Aorta (tissue), 5 donors: ENCODE data around the gene PRR14L. TPM values are rescaled to one million over a fixed set of nuclear protein-coding genes. Genes with fewer than 3 reads are reported as not detected.
"Not testable (repeated sequence)": the region's sequence is repeated elsewhere in the genome, so short reads cannot be mapped to it uniquely, and the experiment has no call there.

Experiments
- ATAC-seq: fragments of 200-7000 bp; cut with Tn5 transposase; one replicate; pipeline ENCODE4 v1.9.1; 2022; ENCODE audit warnings: moderate library complexity; ENCODE audit not compliant: low FRiP score
- DNase-seq, 2 donors: peaks; one replicate each; pipeline ENCODE4 v3.0.0-alpha.2; 2020
- H3K27ac ChIP-seq, 2 donors: one replicate each; pipeline ENCODE4 v1.5.1; 2013; ENCODE audit warnings: low read length in 2 of 2, mild to moderate bottlenecking in 2 of 2, moderate library complexity in 2 of 2, control low read depth in 1 of 2, inconsistent platforms in 1 of 2, low read depth in 1 of 2
- H3K27me3 ChIP-seq, 2 donors: one replicate each; pipeline ENCODE4 v1.6.1; 2013; ENCODE audit warnings: control low read depth in 1 of 2, low read length in 1 of 2, mild to moderate bottlenecking in 1 of 2, moderate library complexity in 1 of 2; ENCODE audit not compliant: insufficient read depth in 2 of 2, control insufficient read depth in 1 of 2
- H3K36me3 ChIP-seq, 2 donors: one replicate each; pipeline ENCODE4 v1.6.1; 2013; ENCODE audit warnings: control low read depth in 1 of 2, low read length in 1 of 2, mild to moderate bottlenecking in 1 of 2; ENCODE audit not compliant: insufficient read depth in 2 of 2, control insufficient read depth in 1 of 2
- H3K4me1 ChIP-seq, 2 donors: one replicate each; pipeline ENCODE4 v1.6.1; 2013; ENCODE audit warnings: low read length in 2 of 2, control low read depth in 1 of 2, mild to moderate bottlenecking in 1 of 2, moderate library complexity in 1 of 2; ENCODE audit not compliant: insufficient read depth in 2 of 2, control insufficient read depth in 1 of 2
- H3K4me3 ChIP-seq, 2 donors: one replicate each; pipeline ENCODE4 v1.5.1; 2013; ENCODE audit warnings: low read length in 2 of 2, control low read depth in 1 of 2, mild to moderate bottlenecking in 1 of 2
- H3K9me3 ChIP-seq: one replicate; pipeline ENCODE4 v1.6.1; 2013; ENCODE audit warnings: mild to moderate bottlenecking, low read length; ENCODE audit not compliant: control insufficient read depth
- WGBS, 2 donors: extraction: QIAGEN DNeasy Blood & Tissue Kit; methylation state at CpG; one replicate each; pipeline ENCODE4 v1.1.7; 2013; 5-methylcytosine and 5-hydroxymethylcytosine counted together
- intact Hi-C, 2 donors: fragments of 100-400 bp; cut with DNase I; formaldehyde crosslinking; loops; one replicate each; pipeline versions ENCODE4 v1.14.2 to v1.15.0; 2022
- polyA plus RNA-seq, 2 donors: library from polyadenylated mRNA; stranded (reverse); fragments of 200-250 nt; gene quantifications; one replicate each; pipeline ENCODE4 v1.2.3, GENCODE V29; 2013
- total RNA-seq, 2 donors: library from RNA; stranded (reverse); fragmentation: NEBNext Ultra II Directional; extraction: Animal tissue kit (Norgen Biotek cat#: 25700); gene quantifications; one replicate each; pipeline ENCODE4 v1.2.1, GENCODE V29; 2021
- donor health status: healthy with polysubstance abuse.
- donor health status: Bipolar disorder and iron deficiency.
- donor health status: DM: no; HTN: no; CAD: no.
- donor health status: DM: no; HTN: no; CAD: no.
- donor health status: DM: yes; HTN: yes; CAD: no.

The PRR14L gene
- total and polyA plus RNA-seq, 4 donors = 3.5 to 44.1 (median 22.1) TPM

GRCh38 chr22:31748490-31748889 is 1.4 kb downstream of the PRR14L start:
- intact Hi-C loops = no loop called here
- H3K9me3 ChIP-seq = no peaks in the 10 kb centered on the region
- ATAC-seq (no peak), DNase-seq (no peak)
- H3K4me1 ChIP-seq = no peaks in the 10 kb centered on the region
- H3K27me3 ChIP-seq = no peaks in the 10 kb centered on the region
- peak overlapping the region in 1 of 2 donors; percentile 87 for H3K4me3 ChIP-seq
- 28 to 34% methylated on average over 2 of the region's 2 CpGs for WGBS, 2 donors
- no peak overlapping the region for H3K27ac ChIP-seq
- no peaks in the 10 kb centered on the region for H3K36me3 ChIP-seq

DNA sequence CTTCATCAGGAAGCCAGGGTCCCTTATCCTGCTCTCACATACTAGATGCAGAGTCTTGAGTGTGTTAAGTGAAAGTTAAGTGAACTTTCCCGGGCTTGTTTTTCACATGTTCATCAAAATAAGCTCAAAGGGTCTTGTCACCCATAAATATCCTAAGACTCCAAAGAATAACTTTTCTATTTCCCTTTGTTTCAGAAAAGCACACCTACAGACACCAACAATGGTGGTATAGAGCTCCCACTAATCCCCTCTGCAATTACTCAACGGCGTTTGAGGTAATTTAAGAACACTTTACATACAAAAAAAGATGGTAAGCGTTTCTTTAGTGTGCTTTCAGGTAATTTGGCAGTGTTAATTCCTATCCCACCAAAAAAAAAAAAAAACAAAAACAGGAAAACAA is 2.5 kb downstream of the PRR14L start:
- Histone ChIP-seq H3K4me3 (no peak overlapping the region), H3K27ac (no peak overlapping the region), H3K4me1 (no peaks in the 10 kb centered on the region), H3K9me3 (no peaks in the 10 kb centered on the region), H3K27me3 (no peaks in the 10 kb centered on the region), H3K36me3 (no peaks in the 10 kb centered on the region)
- ATAC-seq = no peak
- no peak for DNase-seq
- intact Hi-C loops = no loop called here
- WGBS, 2 donors = 63 to 65% methylated on average over 4 of the region's 4 CpGs

GRCh38 chr22:31743871-31744270 is 6.1 kb downstream of the PRR14L start:
- Histone ChIP-seq H3K4me3 (no peak overlapping the region), H3K27ac (no peak overlapping the region), H3K27me3 (no peaks in the 10 kb centered on the region), H3K4me1 (no peaks in the 10 kb centered on the region), H3K36me3 (no peaks in the 10 kb centered on the region), H3K9me3 (no peaks in the 10 kb centered on the region)
- ATAC-seq = no peak
- WGBS, 2 donors = 94 to 98% methylated on average over 7 of the region's 7 CpGs
- intact Hi-C loops = no loop called here
- DNase-seq = no peak

- ATAC-seq = no peak
- Histone ChIP-seq H3K27me3 (no peaks in the 10 kb centered on the region), H3K4me1 (no peaks in the 10 kb centered on the region), H3K36me3 (no peaks in the 10 kb centered on the region), H3K4me3 (no peak overlapping the region), H3K27ac (no peak overlapping the region), H3K9me3 (no peaks in the 10 kb centered on the region)
- intact Hi-C loops = no loop called here
- no peak for DNase-seq
- 93 to 99% methylated on average over 2 of the region's 2 CpGs for WGBS, 2 donors
Observed at GRCh38 chr22:31742682-31743081, 7.2 kb downstream of the PRR14L start.

- Histone ChIP-seq H3K9me3 (no peaks in the 10 kb centered on the region), H3K4me3 (no peak overlapping the region), H3K4me1 (no peaks in the 10 kb centered on the region), H3K27me3 (no peaks in the 10 kb centered on the region), H3K36me3 (no peaks in the 10 kb centered on the region), H3K27ac (no peak overlapping the region)
- ATAC-seq (no peak), DNase-seq (no peak)
- 62 to 74% methylated on average over 3 of the region's 3 CpGs for WGBS, 2 donors
- intact Hi-C loops = no loop called here
Observed at GRCh38 chr22:31742115-31742514, 7.8 kb downstream of the PRR14L start.

GRCh38 chr22:31740314-31740713 is 9.6 kb downstream of the PRR14L start:
- H3K4me1 ChIP-seq, H3K9me3 ChIP-seq, H3K36me3 ChIP-seq, H3K4me3 ChIP-seq, H3K27me3 ChIP-seq, intact Hi-C loops, ATAC-seq, DNase-seq, H3K27ac ChIP-seq: not testable (repeated sequence)
- 81 to 85% methylated on average over 7 of the region's 7 CpGs for WGBS, 2 donors

- no peak overlapping the region for H3K4me3 ChIP-seq
- intact Hi-C loops = no loop called here
- WGBS, 2 donors = 13 to 18% methylated on average over 2 of the region's 2 CpGs
- ATAC-seq = peak; percentile 22
- H3K27me3 ChIP-seq = no peaks in the 10 kb centered on the region
- DNase-seq = no peak
- H3K4me1 ChIP-seq = peaks cover 0 to under 1% of the 10 kb centered on the region in 2 donors
- H3K36me3 ChIP-seq = peaks cover 0 to 3% of the 10 kb centered on the region in 2 donors
- H3K27ac ChIP-seq = peak overlapping the region; percentile 57 to 68
- no peaks in the 10 kb centered on the region for H3K9me3 ChIP-seq
Observed at GRCh38 chr22:31739795-31740201, 10.1 kb downstream of the PRR14L start.

DNA sequence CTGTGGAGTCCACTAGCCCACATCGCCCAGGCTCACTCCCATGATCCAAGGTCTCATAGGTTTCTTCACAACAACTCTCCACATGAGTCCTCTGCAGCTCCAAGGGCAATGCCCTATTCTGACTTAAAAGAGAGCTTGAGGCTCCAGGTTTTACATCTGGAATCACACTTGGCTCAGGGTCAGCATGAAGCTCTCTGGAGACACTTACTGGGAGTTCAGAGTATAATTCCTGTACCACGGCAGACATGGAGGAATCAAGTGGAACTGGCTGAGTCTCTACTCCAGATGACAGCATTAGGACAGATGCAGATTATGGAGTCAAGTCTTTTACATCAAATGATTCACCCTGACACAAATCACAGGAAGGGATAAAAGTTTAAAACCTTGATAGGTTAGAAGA is 11.4 kb downstream of the PRR14L start:
- peaks cover 0 to 5% of the 10 kb centered on the region in 2 donors for H3K4me1 ChIP-seq
- H3K27me3 ChIP-seq = no peaks in the 10 kb centered on the region
- peaks cover 0 to 3% of the 10 kb centered on the region in 2 donors for H3K36me3 ChIP-seq
- no peak for ATAC-seq
- no peak for DNase-seq
- 50 to 56% methylated on average over 2 of the region's 2 CpGs for WGBS, 2 donors
- H3K9me3 ChIP-seq = no peaks in the 10 kb centered on the region
- H3K27ac ChIP-seq = peak overlapping the region in 1 of 2 donors; percentile 27
- no peak overlapping the region for H3K4me3 ChIP-seq
- intact Hi-C loops = no loop called here

DNA sequence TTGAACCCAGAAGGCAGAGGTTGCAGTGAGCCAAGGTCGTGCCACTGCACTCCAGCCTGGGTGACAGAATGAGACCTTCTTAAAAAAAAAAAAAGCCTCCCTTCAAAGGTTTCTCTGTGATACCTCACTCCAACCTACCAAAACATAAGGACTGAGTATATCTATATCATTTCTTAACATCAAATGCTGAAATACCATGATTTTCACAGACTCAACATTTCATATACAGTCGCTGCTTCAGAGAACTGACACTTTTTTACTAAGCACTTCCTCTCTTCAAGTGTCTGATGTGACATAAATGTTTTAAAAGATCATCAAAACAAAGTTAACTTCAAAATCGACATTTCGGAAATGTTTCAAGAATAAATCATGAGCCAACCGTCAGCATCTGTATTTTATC is 12.0 kb downstream of the PRR14L start:
- no peak for DNase-seq
- Histone ChIP-seq H3K4me3 (no peak overlapping the region), H3K36me3 (peaks cover 0 to 3% of the 10 kb centered on the region in 2 donors), H3K27ac (no peak overlapping the region), H3K27me3 (no peaks in the 10 kb centered on the region), H3K9me3 (no peaks in the 10 kb centered on the region), H3K4me1 (peaks cover 0 to 5% of the 10 kb centered on the region in 2 donors)
- intact Hi-C loops = no loop called here
- ATAC-seq = no peak
- WGBS, 2 donors = 76 to 78% methylated on average over 5 of the region's 5 CpGs
